Body of pancreas (tissue), 4 donors: ENCODE data around the gene ERBB3.

Experiments
- POLR2A ChIP-seq, 3 donors: fragments of 450-650 bp; IDR thresholded peaks; one replicate each; pipeline ENCODE4 v1.6.1; 2016; ENCODE audit warnings: antibody characterized with exemption in 3 of 3, mild to moderate bottlenecking in 2 of 3
- TF ChIP-seq, protein P1 (sequence below), 7 experiments: fragments of 450-650 bp in 4 of 7; fragments of 200-600 bp in 3 of 7; sonication (generic) in 3 of 7; IDR thresholded peaks; one replicate each; pipeline ENCODE4 v1.5.1; 2016 to 2019; ENCODE audit warnings: antibody characterized with exemption in 7 of 7

DNA sequence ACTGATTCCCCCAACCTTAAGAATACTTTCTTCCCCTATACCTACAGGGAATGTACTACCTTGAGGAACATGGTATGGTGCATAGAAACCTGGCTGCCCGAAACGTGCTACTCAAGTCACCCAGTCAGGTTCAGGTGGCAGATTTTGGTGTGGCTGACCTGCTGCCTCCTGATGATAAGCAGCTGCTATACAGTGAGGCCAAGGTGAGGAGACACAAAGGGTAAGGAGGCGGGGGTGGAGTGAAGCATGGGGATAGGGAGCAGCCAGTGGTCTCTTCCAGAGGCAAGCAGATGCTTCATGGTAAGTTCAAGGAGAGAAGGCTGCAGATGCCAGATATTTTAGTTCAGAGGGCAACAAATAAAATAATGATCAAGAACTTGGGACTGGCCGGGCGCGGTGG lies 17.8 kb downstream of the ERBB3 start:
- TF ChIP-seq, protein P1, sequence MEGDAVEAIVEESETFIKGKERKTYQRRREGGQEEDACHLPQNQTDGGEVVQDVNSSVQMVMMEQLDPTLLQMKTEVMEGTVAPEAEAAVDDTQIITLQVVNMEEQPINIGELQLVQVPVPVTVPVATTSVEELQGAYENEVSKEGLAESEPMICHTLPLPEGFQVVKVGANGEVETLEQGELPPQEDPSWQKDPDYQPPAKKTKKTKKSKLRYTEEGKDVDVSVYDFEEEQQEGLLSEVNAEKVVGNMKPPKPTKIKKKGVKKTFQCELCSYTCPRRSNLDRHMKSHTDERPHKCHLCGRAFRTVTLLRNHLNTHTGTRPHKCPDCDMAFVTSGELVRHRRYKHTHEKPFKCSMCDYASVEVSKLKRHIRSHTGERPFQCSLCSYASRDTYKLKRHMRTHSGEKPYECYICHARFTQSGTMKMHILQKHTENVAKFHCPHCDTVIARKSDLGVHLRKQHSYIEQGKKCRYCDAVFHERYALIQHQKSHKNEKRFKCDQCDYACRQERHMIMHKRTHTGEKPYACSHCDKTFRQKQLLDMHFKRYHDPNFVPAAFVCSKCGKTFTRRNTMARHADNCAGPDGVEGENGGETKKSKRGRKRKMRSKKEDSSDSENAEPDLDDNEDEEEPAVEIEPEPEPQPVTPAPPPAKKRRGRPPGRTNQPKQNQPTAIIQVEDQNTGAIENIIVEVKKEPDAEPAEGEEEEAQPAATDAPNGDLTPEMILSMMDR (IDR thresholded peaks at IDR 0.05), result no peak
- TF ChIP-seq POLR2A (IDR thresholded peaks at IDR 0.05), result no peak
